ENCODE results near the gene RIN1. TPM values are rescaled to one million over a fixed set of nuclear protein-coding genes. Genes with fewer than 3 reads are reported as not detected.

RIN1 gene
- total RNA-seq, 4 donors from 2014 or later: 8.8 to 43.8 (median 14.4) TPM

DNA sequence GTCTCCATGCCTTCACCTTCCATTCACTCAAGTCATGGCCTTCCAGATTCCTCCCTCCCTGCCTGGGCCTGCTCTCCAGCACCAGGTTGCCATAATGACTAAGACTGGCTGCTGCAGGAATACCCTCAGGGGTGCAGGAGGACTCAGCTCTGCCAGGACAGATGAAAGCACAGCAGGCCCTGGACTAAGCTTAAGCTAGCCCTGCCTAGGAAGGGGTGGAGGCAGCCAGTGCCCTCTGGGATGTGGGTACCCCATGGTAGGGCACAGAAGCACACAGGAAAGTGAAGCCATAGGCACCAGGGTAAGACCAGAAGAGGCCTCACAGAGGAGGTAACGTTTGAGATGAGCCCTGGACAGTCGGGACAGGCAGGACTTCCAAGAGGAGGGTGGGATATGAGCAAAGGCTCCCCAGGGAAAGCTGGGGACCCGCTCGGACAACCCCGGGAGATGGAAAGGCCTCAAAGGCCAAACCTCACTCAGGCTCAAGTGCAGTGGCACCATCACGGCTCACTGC, 3.0 kb upstream of the RIN1 start:
- intact Hi-C loops (cut with DNase I; ENCODE audit: low total_unique reads) (no loop called here), in situ Hi-C loops (cut with MboI; ENCODE audit: low pct_ligation_motif_present in 1 of 4, low pct_unique_long_range_greater_than_20kb in 1 of 4, low sequenced_read_pairs in 3 of 4) (no loop called here)
- Histone ChIP-seq H3K9me3 (no peaks in the 10 kb centered on the region), H3K4me1 (peaks cover 21 to 40% (median 32%) of the 10 kb centered on the region in 4 donors), H3K27ac (no peak overlapping the region), H3K4me3 (no peak overlapping the region), H3K36me3 (peaks cover 0 to 11% (median 5%) of the 10 kb centered on the region in 4 donors), H3K27me3 (no peaks in the 10 kb centered on the region)
- TF ChIP-seq POLR2AphosphoS5 (IDR thresholded peaks at IDR 0.05): no peak
- TF ChIP-seq, protein P1, sequence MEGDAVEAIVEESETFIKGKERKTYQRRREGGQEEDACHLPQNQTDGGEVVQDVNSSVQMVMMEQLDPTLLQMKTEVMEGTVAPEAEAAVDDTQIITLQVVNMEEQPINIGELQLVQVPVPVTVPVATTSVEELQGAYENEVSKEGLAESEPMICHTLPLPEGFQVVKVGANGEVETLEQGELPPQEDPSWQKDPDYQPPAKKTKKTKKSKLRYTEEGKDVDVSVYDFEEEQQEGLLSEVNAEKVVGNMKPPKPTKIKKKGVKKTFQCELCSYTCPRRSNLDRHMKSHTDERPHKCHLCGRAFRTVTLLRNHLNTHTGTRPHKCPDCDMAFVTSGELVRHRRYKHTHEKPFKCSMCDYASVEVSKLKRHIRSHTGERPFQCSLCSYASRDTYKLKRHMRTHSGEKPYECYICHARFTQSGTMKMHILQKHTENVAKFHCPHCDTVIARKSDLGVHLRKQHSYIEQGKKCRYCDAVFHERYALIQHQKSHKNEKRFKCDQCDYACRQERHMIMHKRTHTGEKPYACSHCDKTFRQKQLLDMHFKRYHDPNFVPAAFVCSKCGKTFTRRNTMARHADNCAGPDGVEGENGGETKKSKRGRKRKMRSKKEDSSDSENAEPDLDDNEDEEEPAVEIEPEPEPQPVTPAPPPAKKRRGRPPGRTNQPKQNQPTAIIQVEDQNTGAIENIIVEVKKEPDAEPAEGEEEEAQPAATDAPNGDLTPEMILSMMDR (IDR thresholded peaks at IDR 0.05): no peak
- TF ChIP-seq POLR2A (IDR thresholded peaks at IDR 0.05): no peak
- TF ChIP-seq EP300 (IDR thresholded peaks at IDR 0.05; ENCODE audit: low read depth): no peak
- 89% methylated on average over 6 of the region's 6 CpGs; no CpG with 5 or more reads in 1 of the 2 donors for WGBS, 2 donors (ENCODE audit: low coverage in 1 of 2)
- no peak for DNase-seq

DNA sequence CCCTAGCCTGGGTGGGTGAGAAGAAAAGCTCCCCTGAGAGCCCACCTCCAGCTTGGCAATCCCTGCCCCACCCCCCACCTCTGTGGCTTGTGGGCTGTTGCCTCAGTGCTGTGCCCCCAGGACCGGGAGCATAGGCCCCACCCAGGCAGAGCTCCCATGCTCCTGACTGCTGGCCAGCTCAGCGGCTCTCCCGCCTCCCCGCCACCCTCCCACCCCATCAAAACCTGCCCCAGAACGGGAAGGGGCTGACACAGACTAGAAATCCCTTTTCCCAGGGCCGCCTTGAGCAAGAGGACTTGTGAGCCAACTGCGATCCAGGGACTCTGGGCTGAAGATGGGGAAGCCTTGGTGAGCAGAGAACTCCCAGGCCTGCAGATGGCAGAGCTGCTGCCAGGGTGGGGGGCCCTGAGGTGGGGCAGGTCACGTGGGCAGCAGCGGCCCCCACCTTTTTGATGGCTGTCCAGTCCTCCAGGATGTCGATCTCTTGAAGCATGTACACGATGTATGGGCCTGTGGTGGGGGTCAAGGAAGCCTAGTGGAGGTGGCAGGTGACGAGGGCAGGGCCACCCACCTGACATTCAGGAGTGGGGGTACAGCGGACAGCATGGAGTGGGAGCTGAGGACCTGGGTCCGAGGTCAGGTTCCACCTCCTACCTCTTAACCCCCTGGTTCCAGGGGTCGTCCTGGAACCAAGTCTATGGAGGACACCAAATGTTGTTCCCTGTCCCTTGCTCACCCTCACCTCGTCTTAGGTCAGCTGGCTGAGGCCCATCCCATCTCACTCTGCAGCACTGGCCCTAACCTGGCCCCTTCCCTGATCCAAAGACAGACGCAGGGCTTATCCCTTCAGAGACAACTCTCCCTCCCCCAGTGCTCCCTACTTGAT, 2.3 kb upstream of the RIN1 start:
- TF ChIP-seq POLR2AphosphoS5 (IDR thresholded peaks at IDR 0.05) (no peak), EP300 (IDR thresholded peaks at IDR 0.05; ENCODE audit: low read depth) (no peak), POLR2A (IDR thresholded peaks at IDR 0.05) (no peak)
- TF ChIP-seq, protein P1 (IDR thresholded peaks at IDR 0.05): no peak
- no peak for DNase-seq
- Histone ChIP-seq H3K27ac (no peak overlapping the region), H3K27me3 (no peaks in the 10 kb centered on the region), H3K36me3 (peaks cover 0 to 11% (median 5%) of the 10 kb centered on the region in 4 donors), H3K4me1 (peaks cover 14 to 33% (median 25%) of the 10 kb centered on the region in 4 donors), H3K4me3 (no peak overlapping the region), H3K9me3 (no peaks in the 10 kb centered on the region)
- WGBS, 2 donors (ENCODE audit: low coverage in 1 of 2): 69 to 81% methylated on average over 2 to 17 of the region's 17 CpGs
- intact Hi-C loops (cut with DNase I; ENCODE audit: low total_unique reads): no loop called here
- in situ Hi-C loops (cut with MboI; ENCODE audit: low pct_ligation_motif_present in 1 of 4, low pct_unique_long_range_greater_than_20kb in 1 of 4, low sequenced_read_pairs in 3 of 4): no loop called here

DNA sequence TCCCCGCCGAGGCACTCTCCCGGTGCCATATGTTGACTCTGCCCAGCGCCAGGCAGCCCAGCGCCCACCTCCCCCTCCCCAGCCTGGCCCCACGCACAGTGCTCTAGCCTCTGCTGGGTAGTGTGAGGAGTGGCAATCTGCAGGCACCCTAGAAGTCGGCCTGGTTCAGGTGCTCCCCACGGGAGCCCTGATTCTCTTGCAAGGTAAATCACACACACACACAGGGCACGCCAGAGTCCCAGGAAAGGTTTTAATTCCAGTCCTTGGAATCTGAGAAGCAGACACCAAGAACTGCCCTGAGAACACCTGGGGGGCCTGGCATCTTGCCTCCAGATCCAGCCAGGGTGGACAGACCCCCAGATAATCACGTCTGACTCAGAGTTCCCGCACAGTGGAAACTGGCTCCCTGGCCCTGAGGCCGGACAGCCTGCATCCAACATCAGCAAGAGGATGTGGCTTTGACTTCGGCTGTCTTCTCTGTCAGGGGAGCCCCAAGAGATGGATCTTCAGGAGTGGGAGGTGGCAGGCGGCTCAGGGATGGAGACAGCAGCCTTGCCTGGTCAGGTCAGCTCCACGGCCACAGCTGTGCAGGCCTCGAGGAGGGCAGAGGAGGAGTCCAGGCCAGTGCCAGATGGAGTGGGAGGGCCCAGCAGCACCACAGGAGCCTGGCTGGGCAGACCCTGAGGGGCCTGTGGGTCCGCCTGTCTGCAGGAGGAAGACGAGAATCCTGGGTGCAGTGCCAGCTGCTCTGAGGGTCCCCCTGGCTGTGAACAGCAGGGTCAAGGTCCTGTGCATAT, 1.1 kb upstream of the RIN1 start:
- intact Hi-C loops (cut with DNase I; ENCODE audit: low total_unique reads): no loop called here
- no peak for DNase-seq
- Histone ChIP-seq H3K27me3 (no peaks in the 10 kb centered on the region), H3K4me3 (no peak overlapping the region), H3K4me1 (peaks cover 12 to 26% (median 21%) of the 10 kb centered on the region in 4 donors), H3K36me3 (peaks cover 0 to 11% (median 5%) of the 10 kb centered on the region in 4 donors), H3K9me3 (no peaks in the 10 kb centered on the region), H3K27ac (peak overlapping the region in 2 of 4 donors; percentile 78 to 82)
- in situ Hi-C loops (cut with MboI; ENCODE audit: low pct_ligation_motif_present in 1 of 4, low pct_unique_long_range_greater_than_20kb in 1 of 4, low sequenced_read_pairs in 3 of 4): no loop called here
- WGBS, 2 donors (ENCODE audit: low coverage in 1 of 2): 56% methylated on average over 16 of the region's 18 CpGs; no CpG with 5 or more reads in 1 of the 2 donors
- TF ChIP-seq POLR2A (IDR thresholded peaks at IDR 0.05): no peak
- TF ChIP-seq, protein P1 (IDR thresholded peaks at IDR 0.05): no peak
- TF ChIP-seq POLR2AphosphoS5 (IDR thresholded peaks at IDR 0.05): no peak
- no peak for TF ChIP-seq EP300 (IDR thresholded peaks at IDR 0.05; ENCODE audit: low read depth)

All from transverse colon (tissue), 4 donors.